Vagina (tissue), 2 donors: ENCODE results near the gene NHLH2.

ENCODE experiments used
- POLR2AphosphoS5 ChIP-seq, 2 donors: sonication (generic); formaldehyde crosslinking; IDR thresholded peaks; one replicate each; pipeline ENCODE4 v1.9.0; 2017; ENCODE audit warnings: antibody characterized with exemption in 2 of 2, mild to moderate bottlenecking in 2 of 2, low read depth in 1 of 2; ENCODE audit not compliant: insufficient read depth in 1 of 2
- TF ChIP-seq, protein P1 (sequence below), 3 experiments: fragments of 450-650 bp in 2 of 3; fragments of 200-600 bp in 1 of 3; sonication (generic) in 1 of 3; IDR thresholded peaks; one replicate each; pipeline ENCODE4 v1.5.1; 2017 to 2019; ENCODE audit warnings: antibody characterized with exemption in 3 of 3, mild to moderate bottlenecking in 2 of 3, moderate library complexity in 2 of 3

GRCh38 chr1:115850937-115851336 lies 10.0 kb upstream of the NHLH2 start:
- TF ChIP-seq, protein P1, sequence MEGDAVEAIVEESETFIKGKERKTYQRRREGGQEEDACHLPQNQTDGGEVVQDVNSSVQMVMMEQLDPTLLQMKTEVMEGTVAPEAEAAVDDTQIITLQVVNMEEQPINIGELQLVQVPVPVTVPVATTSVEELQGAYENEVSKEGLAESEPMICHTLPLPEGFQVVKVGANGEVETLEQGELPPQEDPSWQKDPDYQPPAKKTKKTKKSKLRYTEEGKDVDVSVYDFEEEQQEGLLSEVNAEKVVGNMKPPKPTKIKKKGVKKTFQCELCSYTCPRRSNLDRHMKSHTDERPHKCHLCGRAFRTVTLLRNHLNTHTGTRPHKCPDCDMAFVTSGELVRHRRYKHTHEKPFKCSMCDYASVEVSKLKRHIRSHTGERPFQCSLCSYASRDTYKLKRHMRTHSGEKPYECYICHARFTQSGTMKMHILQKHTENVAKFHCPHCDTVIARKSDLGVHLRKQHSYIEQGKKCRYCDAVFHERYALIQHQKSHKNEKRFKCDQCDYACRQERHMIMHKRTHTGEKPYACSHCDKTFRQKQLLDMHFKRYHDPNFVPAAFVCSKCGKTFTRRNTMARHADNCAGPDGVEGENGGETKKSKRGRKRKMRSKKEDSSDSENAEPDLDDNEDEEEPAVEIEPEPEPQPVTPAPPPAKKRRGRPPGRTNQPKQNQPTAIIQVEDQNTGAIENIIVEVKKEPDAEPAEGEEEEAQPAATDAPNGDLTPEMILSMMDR (IDR thresholded peaks at IDR 0.05), result no peak
- no peak for TF ChIP-seq POLR2AphosphoS5 (IDR thresholded peaks at IDR 0.05; ENCODE audit: insufficient read depth in 1 of 2, low read depth in 1 of 2)
